Stimulated activated CD4-positive, alpha-beta T cell treated with anti-CD3 and anti-CD28 coated beads, TNF-alpha, amount 100 ng/mL, for 4 hours (primary cell): ENCODE results near the gene RPS18.
"Not testable (repeated sequence)": the region's sequence is repeated elsewhere in the genome, so short reads cannot be mapped to it uniquely, and the experiment has no call there.

Experiments used
- DNase-seq, 3 experiments: peaks; one replicate each; pipeline ENCODE4 v3.0.0-alpha.2; 2020; ENCODE audit warnings: low read depth in 3 of 3

The RPS18 gene

DNA sequence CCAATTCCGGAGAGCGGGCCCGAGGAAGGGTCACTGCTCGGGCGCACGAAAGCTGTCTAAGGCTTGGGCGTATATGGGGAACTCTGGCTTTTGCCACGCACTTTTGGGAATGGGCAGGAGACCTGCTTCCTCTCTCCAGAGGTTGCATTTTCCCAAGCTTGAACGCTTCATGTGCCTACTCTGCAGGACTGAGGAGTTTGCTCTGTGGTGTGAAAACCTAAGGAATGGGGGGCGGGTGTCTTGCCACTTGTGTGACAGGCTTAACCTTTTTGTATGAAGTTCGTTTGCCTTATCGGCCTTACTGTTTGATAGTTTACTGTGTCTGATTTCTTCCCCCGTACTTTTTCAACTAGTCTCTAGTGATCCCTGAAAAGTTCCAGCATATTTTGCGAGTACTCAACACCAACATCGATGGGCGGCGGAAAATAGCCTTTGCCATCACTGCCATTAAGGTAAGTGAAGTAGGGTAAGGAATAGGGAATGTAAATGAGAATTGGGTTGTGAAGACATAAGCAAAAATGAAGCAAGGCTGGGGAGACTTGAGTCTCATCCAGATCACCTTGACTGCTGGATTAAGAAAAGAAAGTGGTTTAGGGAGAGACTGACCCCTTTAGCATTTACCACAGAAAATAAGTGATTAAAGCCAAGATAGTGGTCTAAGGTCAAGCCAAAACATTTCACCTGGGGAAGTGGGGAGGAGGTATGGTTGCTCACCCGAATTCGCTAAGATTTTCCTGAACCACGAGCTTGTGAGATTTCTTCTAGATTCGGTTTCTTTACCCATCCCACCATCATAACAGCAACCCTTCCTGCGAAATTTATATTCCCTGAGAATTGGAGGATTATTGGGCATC is 627 bp downstream of the RPS18 start:
- DNase-seq = no peak

DNA sequence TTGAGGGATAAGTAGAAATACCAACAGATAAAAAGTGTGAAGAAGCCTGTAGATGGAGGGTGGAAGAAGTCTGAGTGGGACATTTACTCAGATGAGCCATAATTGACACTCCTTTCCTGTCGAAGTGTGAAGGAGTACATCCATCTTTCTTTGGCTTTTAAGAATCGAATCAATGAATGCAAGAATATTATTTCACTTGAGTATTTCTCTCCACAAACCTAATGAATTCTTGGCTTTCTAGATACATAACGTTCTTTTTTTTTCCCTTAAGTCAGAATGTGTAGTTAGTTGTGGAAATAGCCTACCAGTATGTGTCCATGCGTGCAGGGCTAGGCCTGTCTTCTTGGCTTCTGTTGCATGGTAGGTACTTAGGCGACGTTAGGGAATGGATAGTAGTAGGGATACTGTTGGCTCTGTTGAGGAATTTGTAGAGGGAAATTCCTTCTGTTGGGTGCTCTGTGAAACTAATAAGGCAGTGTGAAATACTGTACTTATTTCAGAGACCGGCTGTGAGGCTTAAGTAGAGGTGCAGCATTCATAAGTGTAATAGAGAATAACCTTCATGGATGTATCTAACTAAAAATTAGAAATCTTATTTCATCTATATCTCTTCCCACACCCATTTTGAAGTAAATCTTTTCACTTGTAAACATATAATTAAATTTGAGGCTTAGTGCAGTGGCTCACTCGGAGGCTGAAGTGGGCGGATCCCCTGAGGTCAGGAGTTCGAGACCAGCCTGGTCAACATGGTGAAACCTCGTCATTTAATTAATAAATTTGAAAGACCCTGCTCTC is 1.5 kb downstream of the RPS18 start:
- DNase-seq = no peak

DNA sequence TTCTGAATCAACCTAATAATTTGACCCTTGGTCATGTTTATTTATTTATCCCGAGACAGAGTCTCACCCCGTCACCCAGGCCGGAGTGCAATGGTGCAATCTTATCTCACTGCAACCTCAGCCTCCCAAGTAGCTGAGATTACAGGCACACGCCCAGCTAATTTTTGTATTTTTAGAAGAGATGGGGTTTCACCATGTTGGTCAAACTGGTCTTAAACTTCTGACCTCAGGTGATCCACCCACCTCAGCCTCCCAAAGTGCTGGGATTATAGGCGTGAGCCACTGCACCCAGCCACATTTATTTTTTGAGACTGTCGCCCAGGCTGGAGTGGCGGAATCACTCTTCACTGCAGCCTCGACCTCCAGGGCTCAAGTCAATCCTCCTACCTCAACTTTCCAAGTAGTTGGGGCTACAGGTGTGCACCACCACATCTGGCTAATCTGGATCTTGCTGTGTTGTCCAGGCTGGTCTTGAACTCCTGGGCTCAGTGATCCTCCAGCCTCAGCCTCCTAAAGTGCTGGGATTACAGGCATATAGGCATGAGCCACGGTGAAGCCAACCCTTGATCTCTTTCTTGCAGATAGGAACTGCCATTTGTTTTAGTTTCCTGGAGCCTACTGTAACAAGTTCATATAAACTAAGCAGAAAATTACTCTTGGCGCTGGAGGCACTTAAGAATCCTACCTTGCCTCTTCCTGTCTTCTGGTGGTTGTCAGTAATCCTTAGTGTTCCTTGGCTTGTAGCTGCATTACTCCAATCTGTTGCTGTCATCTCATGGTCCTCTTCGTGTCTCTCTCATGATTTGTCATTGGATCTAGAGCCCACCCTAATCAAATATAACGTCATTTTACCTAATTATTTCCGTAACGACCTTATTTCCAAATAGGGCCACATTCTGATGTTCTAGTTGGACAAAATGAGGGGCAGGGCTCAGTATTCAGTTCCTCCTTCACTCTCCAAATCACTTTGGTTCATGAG is 2.3 kb downstream of the RPS18 start:
- no peak for DNase-seq

DNA sequence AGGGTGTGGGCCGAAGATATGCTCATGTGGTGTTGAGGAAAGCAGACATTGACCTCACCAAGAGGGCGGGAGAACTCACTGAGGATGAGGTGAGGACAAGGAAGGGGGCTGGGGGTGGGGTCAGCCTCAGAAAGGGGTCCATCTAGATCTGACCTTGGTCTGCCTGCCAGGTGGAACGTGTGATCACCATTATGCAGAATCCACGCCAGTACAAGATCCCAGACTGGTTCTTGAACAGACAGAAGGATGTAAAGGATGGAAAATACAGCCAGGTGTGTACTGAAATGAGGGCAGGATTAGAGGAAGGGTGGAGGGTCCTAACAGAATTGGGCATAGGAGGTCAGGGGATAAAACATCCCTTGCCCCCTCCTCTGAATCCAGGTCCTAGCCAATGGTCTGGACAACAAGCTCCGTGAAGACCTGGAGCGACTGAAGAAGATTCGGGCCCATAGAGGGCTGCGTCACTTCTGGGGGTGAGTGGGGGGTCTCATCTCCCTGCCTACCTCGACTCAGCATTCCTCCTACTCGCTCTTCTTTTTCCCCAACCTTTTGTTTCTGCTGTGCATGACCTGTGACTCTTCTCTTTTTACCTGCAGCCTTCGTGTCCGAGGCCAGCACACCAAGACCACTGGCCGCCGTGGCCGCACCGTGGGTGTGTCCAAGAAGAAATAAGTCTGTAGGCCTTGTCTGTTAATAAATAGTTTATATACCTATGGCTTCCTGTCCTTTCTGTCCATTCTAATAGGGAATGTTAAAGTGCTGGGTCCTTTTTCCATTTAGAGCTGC is 4.1 kb downstream of the RPS18 start:
- DNase-seq = not testable (repeated sequence)

DNA sequence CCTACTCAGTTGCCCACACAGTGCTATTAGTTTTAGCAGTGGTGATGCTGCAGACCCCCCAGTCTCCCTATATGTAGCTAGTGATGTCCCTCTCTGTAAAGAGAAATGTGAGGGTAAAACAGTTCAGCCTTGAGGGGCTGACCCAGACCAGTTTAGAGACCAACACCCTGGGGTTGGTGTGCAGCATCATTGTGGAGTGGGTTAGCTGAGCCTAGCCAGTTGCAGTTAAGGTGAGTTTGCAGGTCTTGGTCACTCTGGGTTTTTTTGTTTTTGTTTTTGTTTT is 4.6 kb downstream of the RPS18 start:
- DNase-seq = no peak

DNA sequence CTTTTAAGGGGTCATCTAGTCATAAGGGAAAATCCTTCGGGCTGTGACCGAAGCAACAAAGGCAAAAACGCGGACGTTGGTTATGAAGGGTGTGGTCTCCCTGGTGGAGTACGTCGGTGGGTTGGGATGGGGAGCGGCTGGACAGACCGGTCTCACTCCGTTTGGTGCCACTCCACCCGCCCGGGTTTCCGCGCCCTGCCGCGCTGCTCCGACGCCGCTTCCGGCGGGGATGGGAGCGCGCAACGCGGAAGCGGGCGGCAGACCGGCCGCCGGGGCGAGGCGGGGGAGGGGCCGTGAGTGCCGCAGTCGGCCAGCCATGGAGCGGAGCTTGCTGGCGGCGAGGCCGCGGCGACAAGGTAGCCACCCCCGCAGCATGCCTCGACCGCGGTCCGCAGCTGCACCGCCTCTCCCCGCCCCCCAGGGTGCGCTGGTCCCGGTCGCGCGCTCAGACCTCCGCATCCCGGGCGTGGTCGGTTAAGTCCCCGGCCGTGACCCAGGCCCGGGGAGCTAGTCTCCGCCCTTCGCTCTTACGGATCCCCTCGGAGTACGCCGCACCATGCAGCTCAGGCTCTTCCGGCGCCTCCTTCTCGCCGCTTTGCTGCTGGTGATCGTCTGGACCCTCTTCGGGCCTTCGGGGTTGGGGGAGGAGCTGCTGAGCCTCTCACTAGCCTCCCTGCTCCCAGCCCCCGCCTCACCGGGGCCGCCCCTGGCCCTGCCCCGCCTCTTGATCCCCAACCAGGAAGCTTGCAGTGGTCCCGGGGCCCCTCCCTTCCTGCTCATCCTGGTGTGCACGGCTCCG is 5.2 kb downstream of the RPS18 start, which contains the start of gene B3GALT4:
B3GALT4 (plus strand) TSS at position 260 of the 799 bp plus-strand sequence; CDS start at position 557, 297 bp downstream.
- peak; percentile 47 to 66 (median 48) for DNase-seq

DNA sequence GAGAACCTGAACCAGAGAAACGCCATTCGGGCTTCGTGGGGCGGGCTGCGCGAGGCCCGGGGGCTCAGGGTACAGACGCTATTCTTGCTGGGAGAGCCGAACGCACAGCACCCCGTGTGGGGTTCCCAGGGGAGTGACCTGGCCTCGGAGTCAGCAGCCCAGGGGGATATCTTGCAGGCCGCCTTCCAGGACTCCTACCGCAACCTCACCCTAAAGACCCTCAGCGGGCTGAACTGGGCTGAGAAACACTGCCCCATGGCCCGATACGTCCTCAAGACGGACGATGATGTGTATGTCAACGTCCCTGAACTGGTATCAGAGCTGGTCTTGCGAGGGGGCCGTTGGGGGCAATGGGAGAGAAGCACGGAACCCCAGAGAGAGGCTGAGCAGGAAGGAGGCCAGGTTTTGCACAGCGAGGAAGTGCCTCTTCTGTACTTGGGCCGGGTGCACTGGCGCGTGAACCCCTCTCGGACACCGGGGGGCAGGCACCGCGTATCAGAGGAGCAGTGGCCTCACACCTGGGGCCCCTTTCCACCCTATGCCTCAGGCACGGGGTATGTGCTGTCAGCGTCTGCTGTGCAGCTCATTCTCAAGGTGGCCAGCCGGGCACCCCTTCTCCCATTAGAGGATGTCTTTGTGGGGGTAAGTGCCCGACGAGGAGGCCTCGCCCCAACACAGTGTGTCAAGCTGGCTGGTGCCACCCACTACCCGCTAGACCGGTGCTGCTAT is 6.0 kb downstream of the RPS18 start:
- no peak for DNase-seq

DNA sequence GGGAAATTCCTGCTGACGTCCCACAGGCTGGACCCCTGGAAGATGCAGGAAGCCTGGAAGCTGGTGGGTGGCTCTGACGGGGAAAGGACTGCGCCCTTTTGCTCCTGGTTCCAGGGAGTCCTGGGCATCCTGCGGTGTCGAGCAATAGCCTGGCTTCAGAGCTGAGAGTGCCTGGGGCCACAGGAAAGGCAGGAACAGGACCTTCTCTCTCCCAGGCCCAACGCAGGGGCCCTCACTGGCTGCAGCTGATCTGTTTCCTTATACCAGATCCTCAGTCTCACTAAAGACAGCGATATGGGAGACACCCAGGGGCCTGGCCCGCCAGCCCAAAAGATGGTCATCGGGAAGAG is 6.5 kb downstream of the RPS18 start:
- DNase-seq = no peak

DNA sequence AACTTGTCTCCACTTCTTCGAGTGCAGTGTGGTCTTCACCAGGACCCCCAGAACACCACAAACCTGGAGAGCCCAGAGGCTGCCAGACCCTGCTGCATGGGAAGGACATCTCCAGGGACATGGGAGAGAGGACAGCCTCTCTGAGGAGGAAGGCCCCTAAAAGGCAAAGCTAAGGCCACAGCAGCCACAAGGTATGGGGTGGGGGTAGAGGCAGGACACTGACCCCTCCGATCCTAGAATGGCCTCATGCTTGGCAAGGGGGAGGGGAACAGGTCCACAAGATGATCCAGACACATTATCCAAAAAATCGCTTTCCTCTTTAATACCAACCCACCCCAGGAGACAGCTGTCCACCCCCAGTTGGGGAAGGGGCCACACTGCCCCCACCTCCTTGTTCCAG is 6.9 kb downstream of the RPS18 start:
- no peak for DNase-seq

DNA sequence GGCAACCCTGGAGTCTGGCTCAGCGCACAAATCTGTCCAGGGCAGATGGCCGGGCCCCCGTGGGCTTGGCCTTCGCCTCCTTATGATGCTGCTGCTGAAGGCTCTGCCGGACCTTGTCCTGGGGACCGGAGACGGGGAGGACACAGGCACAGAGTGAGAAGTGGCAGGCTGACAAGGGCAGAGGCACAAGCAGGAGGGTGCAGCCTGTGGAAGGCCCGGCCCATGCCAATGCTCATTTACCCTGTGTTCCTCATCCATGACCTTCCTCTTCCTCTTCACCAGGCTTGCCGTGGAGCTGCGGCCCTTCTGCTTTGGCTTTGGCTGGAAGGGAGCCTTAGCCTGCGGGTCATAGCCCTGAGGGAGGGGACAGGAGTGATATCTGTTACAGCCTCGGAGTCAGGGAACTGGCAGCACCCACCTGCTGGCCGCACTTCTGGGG is 7.4 kb downstream of the RPS18 start:
- no peak for DNase-seq

DNA sequence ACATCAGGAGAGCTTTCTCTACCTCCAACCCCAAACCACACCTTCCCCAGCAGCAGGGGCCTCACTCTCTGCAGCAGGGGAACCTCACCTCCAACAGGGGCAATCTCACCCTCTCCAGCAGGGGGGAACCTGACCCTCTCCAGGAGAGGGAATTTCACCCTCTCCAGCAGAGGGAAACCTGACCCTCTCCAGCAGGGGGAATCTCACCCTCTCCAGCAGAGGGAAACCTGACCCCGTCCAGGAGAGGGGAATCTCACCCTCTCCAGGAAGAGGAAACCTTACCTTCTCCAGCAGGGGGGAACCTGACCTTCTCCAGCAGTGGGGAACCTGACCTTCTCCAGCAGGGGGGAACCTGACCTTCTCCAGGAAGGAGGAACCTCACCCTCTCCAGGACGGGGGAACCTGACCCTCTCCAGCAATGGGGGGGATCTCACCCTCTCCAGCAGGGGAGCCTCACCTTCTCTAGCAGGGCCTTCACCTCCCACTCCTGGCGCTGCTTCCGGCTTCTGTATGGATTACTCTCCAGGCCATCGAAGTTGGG is 8.2 kb downstream of the RPS18 start:
- no peak for DNase-seq

DNA sequence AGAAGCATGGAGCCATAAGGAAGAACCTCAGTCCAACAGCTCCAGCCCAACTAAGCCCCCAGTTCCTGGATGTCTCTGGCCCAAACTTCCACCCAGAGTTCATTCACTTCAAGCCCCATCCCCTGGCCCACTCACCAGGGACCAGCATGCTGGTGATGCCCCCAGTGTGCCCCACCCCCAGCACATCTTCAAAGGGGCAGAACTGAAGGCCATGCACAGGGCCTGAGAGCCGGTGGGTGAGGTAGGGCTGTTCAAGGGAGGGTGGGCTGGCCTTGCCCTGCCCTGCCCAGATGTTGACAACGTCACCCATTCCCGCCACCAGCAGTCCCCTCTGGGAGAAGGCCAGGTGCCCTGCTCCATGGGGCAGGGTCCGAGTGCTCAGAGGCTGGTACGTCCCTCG is 8.7 kb downstream of the RPS18 start:
- DNase-seq = no peak

DNA sequence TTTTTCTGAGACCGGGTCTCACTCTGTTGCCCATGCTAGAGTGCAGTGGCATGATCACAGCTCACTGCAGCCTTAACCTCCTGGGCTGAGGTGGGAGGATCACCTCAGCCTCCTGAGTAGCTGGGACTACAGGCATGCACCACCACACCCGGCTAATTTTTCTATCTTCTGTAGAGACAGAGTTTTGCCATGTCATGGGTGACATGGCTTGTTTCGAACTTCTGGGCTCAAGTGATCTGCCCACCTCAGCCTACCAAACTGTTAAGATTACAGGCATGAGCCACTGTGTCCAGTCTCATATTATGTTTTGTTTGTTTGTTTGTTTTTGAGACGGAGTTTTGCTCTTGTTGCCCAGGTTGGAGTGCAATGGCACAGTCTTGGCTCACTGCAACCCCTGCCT is 13.3 kb downstream of the RPS18 start:
- not testable (repeated sequence) for DNase-seq

DNA sequence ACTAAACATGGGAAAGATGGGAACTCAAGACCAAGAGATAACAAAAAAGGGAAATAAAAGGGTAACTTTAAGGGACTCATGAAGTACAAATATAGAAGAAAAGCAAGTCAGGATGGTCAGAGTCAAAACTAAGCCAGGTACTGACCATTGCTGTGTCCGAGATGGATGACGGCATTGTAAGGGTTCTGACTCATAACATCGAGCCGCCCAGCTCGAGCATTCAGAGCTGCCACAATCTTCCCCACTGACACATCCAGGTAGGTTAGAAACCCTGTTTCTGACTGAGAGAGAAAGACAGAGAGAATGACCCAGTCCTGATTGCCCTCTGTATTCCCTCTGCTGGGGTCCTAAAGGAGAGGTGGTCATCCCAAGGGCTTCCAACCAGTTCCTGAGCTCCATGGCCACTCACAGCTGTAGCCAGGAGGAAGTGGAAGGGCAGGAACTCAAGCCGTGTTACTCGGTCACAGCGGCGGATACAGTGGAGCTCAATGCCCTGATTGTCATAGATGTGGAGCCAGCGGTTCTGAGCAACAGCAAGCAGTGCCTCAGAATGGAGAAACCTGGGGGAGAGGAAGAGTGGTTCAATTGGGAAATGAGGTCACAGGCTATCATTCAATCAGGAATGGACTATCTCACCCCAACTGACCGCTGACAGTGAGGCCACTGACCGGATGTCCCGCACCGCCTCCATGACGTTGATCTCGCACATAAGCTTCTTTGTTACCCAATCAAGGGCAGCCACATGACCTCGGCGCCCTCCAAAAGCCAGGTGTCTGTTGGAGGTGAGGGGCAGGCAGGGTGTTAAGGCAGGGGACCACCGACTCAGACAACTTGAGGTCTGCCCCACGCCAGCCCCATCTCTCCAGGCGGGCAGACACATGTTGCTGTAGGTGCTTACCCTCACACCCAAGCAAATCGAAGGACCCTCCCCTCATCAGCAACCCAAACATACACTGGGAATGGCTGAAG is 15.4 kb downstream of the RPS18 start:
- DNase-seq = no peak

DNA sequence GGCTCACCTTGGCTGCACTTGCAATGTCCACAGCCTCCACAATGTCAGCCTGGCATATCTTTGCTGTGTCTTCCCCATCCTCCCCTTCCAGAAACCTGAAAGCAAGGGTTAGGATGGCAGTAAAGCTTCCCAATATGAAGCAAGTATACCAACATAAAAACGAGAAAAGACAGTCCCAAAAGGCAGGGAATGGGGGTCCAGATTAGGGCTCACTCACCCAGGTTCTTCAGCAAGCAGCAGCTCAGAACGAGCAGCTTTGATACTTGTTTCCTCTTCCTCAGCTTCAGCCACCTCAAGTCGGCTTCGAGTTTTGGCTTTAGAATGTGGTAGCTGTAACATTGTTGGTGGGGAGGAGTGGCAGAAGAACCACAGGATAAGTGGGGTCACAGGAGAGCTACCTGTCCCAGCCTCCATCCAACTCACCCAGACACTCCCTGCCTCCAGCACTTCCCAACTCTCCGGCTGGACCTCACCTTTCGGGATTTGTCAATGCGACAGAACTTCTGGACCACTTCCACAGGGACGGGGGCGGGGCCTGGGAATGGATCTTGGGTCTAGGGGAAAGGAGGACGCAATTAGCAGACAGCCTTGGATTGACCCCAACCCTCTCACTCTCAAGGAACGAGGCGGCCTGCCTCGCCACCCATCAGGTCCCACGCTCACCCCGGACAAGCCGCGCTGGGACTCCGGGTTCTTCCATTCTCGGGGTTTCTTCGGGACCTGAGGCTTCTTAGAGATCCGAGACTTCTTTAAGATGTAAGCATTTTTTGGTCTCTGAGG is 16.5 kb downstream of the RPS18 start:
- DNase-seq = no peak

DNA sequence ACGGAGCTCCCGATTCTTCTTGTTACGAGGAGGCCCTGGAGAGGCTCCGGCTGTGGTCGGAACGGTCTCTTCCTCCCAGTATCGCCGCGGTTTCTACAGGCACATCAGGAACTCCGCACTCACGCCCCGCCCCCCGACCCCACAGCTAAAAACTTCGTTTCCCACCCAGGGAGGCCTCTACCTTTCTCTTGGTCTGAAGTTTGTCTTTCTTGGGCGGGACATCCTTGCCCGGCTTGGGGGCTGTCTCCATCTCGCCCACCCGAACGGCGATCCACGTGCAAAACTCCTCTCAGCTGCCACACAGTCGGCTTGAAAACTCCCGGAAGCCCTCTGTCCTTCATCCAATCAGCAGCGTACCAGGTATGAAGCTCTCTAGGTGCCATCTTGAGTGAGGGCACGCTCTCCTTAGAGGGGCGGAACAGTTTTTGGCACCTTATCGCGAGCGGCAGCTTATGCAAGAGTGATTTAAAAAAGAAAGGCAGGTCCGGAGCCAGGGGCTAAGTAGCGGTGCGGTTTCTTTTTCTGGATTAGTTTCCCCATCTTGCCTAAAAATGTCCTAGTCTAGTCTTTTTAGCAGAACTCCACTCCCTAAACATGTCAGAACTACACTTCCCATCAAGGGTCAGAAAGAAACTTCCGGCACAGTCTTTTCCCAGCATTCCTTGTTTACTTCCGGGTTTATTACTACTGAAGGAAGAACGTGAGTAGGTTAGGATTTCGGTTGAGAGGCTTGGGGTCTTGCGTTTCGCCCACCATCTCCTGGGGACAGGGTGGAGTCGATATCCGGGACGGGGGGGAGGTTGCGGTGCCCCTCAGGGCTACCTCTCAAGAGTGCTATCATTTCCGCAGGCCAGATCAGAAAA is 17.3 kb downstream of the RPS18 start, which contains the start of the genes PFDN6 and WDR46:
PFDN6 (plus strand) TSS at position 681 of the 863 bp plus-strand sequence. CDS start 256 bp downstream, outside the sequence.
WDR46 (minus strand) TSS at position 319 of the 863 bp plus-strand sequence; CDS start at position 250, 69 bp downstream.
- peak; percentile 46 to 67 (median 66) for DNase-seq
